Uterus (tissue), 2 donors: ENCODE measurements around the gene CDH12.

ENCODE experiments used
- CTCF ChIP-seq, 4 experiments: fragments of 200-600 bp in 2 of 4; fragments of 450-650 bp in 2 of 4; sonication (generic) in 2 of 4; IDR thresholded peaks; one replicate each; pipeline ENCODE4 v1.5.1; 2016 to 2019; ENCODE audit warnings: antibody characterized with exemption in 4 of 4, mild to moderate bottlenecking in 2 of 4, moderate library complexity in 1 of 4
- POLR2A ChIP-seq, 2 donors: fragments of 450-650 bp; IDR thresholded peaks; one replicate each; pipeline ENCODE4 v1.6.1; 2016; ENCODE audit warnings: antibody characterized with exemption in 2 of 2, mild to moderate bottlenecking in 1 of 2, moderate library complexity in 1 of 2

- no peak for TF ChIP-seq POLR2A (IDR thresholded peaks at IDR 0.05)
- TF ChIP-seq CTCF (IDR thresholded peaks at IDR 0.05) = no peak
These were observed 480.8 kb downstream of the CDH12 start for GRCh38 chr5:22372376-22372775.
